H9 (cell line): Measurements from ENCODE around the gene CACNA2D3. TPM values are rescaled to one million over a fixed set of nuclear protein-coding genes. Genes with fewer than 3 reads are reported as not detected.

ENCODE experiments used
- DNase-seq: peaks from one replicate; pipeline ENCODE4 v3.0.0-alpha.2; 2017
- H2AFZ ChIP-seq: one replicate; pipeline ENCODE4 v1.6.1; 2013; ENCODE audit warnings: mild to moderate bottlenecking, low read length, control low read depth, moderate library complexity
- H2AK5ac ChIP-seq: 2 replicates; pipeline ENCODE4 v1.6.1; 2013; ENCODE audit warnings: low read length, control low read depth, mixed read lengths; ENCODE audit not compliant: insufficient read length
- H2BK120ac ChIP-seq: one replicate; pipeline ENCODE4 v1.6.1; 2013; ENCODE audit warnings: low read depth, mild to moderate bottlenecking, low read length, control low read depth, inconsistent platforms; ENCODE audit not compliant: poor library complexity, severe bottlenecking
- H2BK12ac ChIP-seq: 2 replicates; pipeline ENCODE4 v1.6.1; 2013; ENCODE audit warnings: low read length, control low read depth, mixed read lengths, low read depth; ENCODE audit not compliant: insufficient read length
- H2BK15ac ChIP-seq: 2 replicates; pipeline ENCODE4 v1.6.1; 2013; ENCODE audit warnings: low read depth, low read length, control low read depth
- H2BK20ac ChIP-seq: one replicate; pipeline ENCODE4 v1.6.1; 2013; ENCODE audit warnings: low read depth, mild to moderate bottlenecking, low read length, control low read depth, inconsistent platforms; ENCODE audit not compliant: poor library complexity, severe bottlenecking
- H2BK5ac ChIP-seq: 2 replicates; pipeline ENCODE4 v1.6.1; 2013; ENCODE audit warnings: low read length, control low read depth, mixed read lengths; ENCODE audit not compliant: insufficient read length
- H3K14ac ChIP-seq: 2 replicates; pipeline ENCODE4 v1.6.1; 2013; ENCODE audit warnings: low read length, control low read depth; ENCODE audit not compliant: insufficient read depth
- H3K18ac ChIP-seq: 2 replicates; pipeline ENCODE4 v1.6.1; 2013; ENCODE audit warnings: low read depth, mild to moderate bottlenecking, mixed read lengths, low read length, control low read depth; ENCODE audit not compliant: insufficient read length
- H3K23ac ChIP-seq: 2 replicates; pipeline ENCODE4 v1.6.1; 2013; ENCODE audit warnings: low read length, control low read depth, mixed read lengths, low read depth; ENCODE audit not compliant: insufficient read length
- H3K23me2 ChIP-seq: 2 replicates; pipeline ENCODE4 v1.6.1; 2013; ENCODE audit warnings: low read depth, mild to moderate bottlenecking, mixed read lengths, low read length, control low read depth; ENCODE audit not compliant: insufficient read length, poor library complexity, severe bottlenecking
- H3K27ac ChIP-seq: 2 replicates; pipeline ENCODE4 v1.5.1; 2013; ENCODE audit warnings: low read length, control low read depth, mixed read lengths, low read depth; ENCODE audit not compliant: insufficient read length
- H3K27me3 ChIP-seq: 2 replicates; pipeline ENCODE4 v1.6.1; 2013; ENCODE audit warnings: low read length, control low read depth, inconsistent platforms; ENCODE audit not compliant: insufficient read depth
- H3K4ac ChIP-seq: 2 replicates; pipeline ENCODE4 v1.6.1; 2013; ENCODE audit warnings: low read depth, mild to moderate bottlenecking, control low read depth, inconsistent platforms, low read length, moderate library complexity
- H3K4me1 ChIP-seq: 2 replicates; pipeline ENCODE4 v1.6.1; 2013; ENCODE audit warnings: low read length, control low read depth, inconsistent platforms; ENCODE audit not compliant: insufficient read depth
- H3K4me2 ChIP-seq: 2 replicates; pipeline ENCODE4 v1.6.1; 2013; ENCODE audit warnings: low read length, control low read depth, mixed read lengths; ENCODE audit not compliant: insufficient read length, insufficient read depth
- H3K56ac ChIP-seq: 2 replicates; pipeline ENCODE4 v1.6.1; 2013; ENCODE audit warnings: low read depth, mild to moderate bottlenecking, mixed read lengths, low read length, control low read depth; ENCODE audit not compliant: insufficient read length
- H3K79me1 ChIP-seq: 2 replicates; pipeline ENCODE4 v1.6.1; 2013; ENCODE audit warnings: low read depth, mild to moderate bottlenecking, moderate library complexity, low read length, control low read depth, inconsistent platforms; ENCODE audit not compliant: insufficient read depth, poor library complexity, severe bottlenecking
- H3K79me2 ChIP-seq: 2 replicates; pipeline ENCODE4 v1.6.1; 2013; ENCODE audit warnings: low read length, control low read depth, inconsistent platforms; ENCODE audit not compliant: insufficient read depth
- H3K9ac ChIP-seq: 2 replicates; pipeline ENCODE4 v1.6.1; 2013; ENCODE audit warnings: low read length, control low read depth, mixed read lengths; ENCODE audit not compliant: insufficient read length; ENCODE audit errors: extremely low read depth
- H3K9me3 ChIP-seq: one replicate; pipeline ENCODE4 v1.6.1; 2013; ENCODE audit warnings: low read depth, low read length, inconsistent platforms; ENCODE audit not compliant: control insufficient read depth
- H3T11ph ChIP-seq: one replicate; pipeline ENCODE4 v1.6.1; 2013; ENCODE audit warnings: mild to moderate bottlenecking, low read length, control low read depth, inconsistent platforms
- H4K20me1 ChIP-seq: one replicate; pipeline ENCODE4 v1.6.1; 2013; ENCODE audit not compliant: control insufficient read depth, insufficient read length, insufficient read depth
- H4K5ac ChIP-seq: 2 replicates; pipeline ENCODE4 v1.6.1; 2013; ENCODE audit warnings: low read depth, mild to moderate bottlenecking, mixed read lengths, low read length, control low read depth; ENCODE audit not compliant: insufficient read length
- H4K8ac ChIP-seq: replicated peaks from 2 replicates; pipeline ENCODE4 v1.6.1; 2013; ENCODE audit warnings: low read length, control low read depth, mixed read lengths, low read depth; ENCODE audit not compliant: insufficient read length
- H4K91ac ChIP-seq: 2 replicates; pipeline ENCODE4 v1.6.1; 2013; ENCODE audit warnings: low read depth, mild to moderate bottlenecking, moderate library complexity, mixed read lengths, low read length, control low read depth; ENCODE audit not compliant: insufficient read length
- H3K27ac Mint-ChIP-seq, 3 experiments: 2 replicates in 2 of 3; 3 replicates in 1 of 3; pipeline ENCODE4 v1.8.0; 2020 to 2021; ENCODE audit warnings: mixed read lengths in 3 of 3, mild to moderate bottlenecking in 1 of 3, moderate library complexity in 1 of 3
- H3K27me3 Mint-ChIP-seq: 2 replicates; pipeline ENCODE4 v1.8.0; 2021; ENCODE audit warnings: low read depth, mild to moderate bottlenecking, moderate library complexity, mixed read lengths
- H3K36me3 Mint-ChIP-seq, 3 experiments: 2 replicates in 2 of 3; 3 replicates in 1 of 3; pipeline ENCODE4 v1.8.0; 2020 to 2021; ENCODE audit warnings: low read depth in 3 of 3, mixed read lengths in 3 of 3; ENCODE audit not compliant: insufficient read depth in 1 of 3
- H3K4me1 Mint-ChIP-seq, 2 experiments: 2 replicates each; pipeline ENCODE4 v1.8.0; 2020; ENCODE audit warnings: mixed read lengths in 2 of 2
- H3K4me3 Mint-ChIP-seq, 2 experiments: 2 replicates in 1 of 2; 3 replicates in 1 of 2; pipeline ENCODE4 v1.8.0; 2020 to 2021; ENCODE audit warnings: mild to moderate bottlenecking in 2 of 2, mixed read lengths in 2 of 2, moderate library complexity in 1 of 2
- H3K9me3 Mint-ChIP-seq, 2 experiments: 2 replicates in 1 of 2; 3 replicates in 1 of 2; pipeline ENCODE4 v1.8.0; 2020; ENCODE audit warnings: mild to moderate bottlenecking in 2 of 2, mixed read lengths in 2 of 2, moderate library complexity in 1 of 2
- CTCF ChIP-seq: fragments of 200-600 bp; sonication (generic); conservative IDR thresholded peaks from 3 replicates; pipeline ENCODE4 v1.8.0; 2021; ENCODE audit warnings: antibody characterized with exemption, mild to moderate bottlenecking
- WGBS: extraction: QIAGEN DNeasy Blood & Tissue Kit; methylation state at CpG from one replicate; pipeline ENCODE4 v1.1.7; 2013; ENCODE audit warnings: missing lambda C conversion rate, low lambda C conversion rate, mixed read lengths; ENCODE audit not compliant: insufficient read length; ENCODE audit errors: extremely low coverage; 5-methylcytosine and 5-hydroxymethylcytosine counted together
- total RNA-seq: library from RNA; stranded (reverse); gene quantifications from 2 replicates; pipeline ENCODE4 v1.2.1, GENCODE V29; 2021

CACNA2D3 gene
- total RNA-seq, 1 experiment from 2014 or later, result 3.2 TPM

GRCh38 chr3:54484334-54484733, 362.0 kb downstream of the CACNA2D3 start:
- no peak overlapping the region for H3K4ac ChIP-seq
- Mint-ChIP-seq H3K9me3 (no peaks in the 10 kb centered on the region), H3K36me3 (no peaks in the 10 kb centered on the region; a peak in 1 of 7 replicates), H3K27me3 (no peaks in the 10 kb centered on the region; the same call in 1 of the 2 replicates), H3K4me1 (0 out of 4 replicates have a peak, but pooled peaks cover 5% of the 10 kb centered on the region in 2 experiments), H3K4me3 (no peak overlapping the region), H3K27ac (no peak overlapping the region)
- H3K27me3 ChIP-seq, result no peaks in the 10 kb centered on the region
- no peak overlapping the region for H2BK15ac ChIP-seq
- H2AFZ ChIP-seq, result no peak overlapping the region
- WGBS, result no CpG with 5 or more reads among the region's 6 CpGs
- H3K4me1 ChIP-seq, result no peaks in the 10 kb centered on the region
- H4K8ac ChIP-seq, result no peak overlapping the region
- no peak overlapping the region for H2BK12ac ChIP-seq
- no peak overlapping the region for H3K23ac ChIP-seq
- H3K79me2 ChIP-seq, result no peaks in the 10 kb centered on the region
- H4K5ac ChIP-seq, result no peak overlapping the region
- H3T11ph ChIP-seq, result no peak overlapping the region
- H3K18ac ChIP-seq, result no peak overlapping the region
- TF ChIP-seq CTCF, result no peak
- H3K79me1 ChIP-seq, result no peaks in the 10 kb centered on the region
- no peak overlapping the region for H3K56ac ChIP-seq
- no peak overlapping the region for H2BK120ac ChIP-seq
- H2AK5ac ChIP-seq, result no peak overlapping the region
- H2BK5ac ChIP-seq, result no peak overlapping the region
- H3K23me2 ChIP-seq, result no peaks in the 10 kb centered on the region
- no peak overlapping the region for H2BK20ac ChIP-seq
- H4K20me1 ChIP-seq, result no peaks in the 10 kb centered on the region
- H3K9me3 ChIP-seq, result no peaks in the 10 kb centered on the region
- no peak overlapping the region for H3K9ac ChIP-seq
- H3K27ac ChIP-seq, result no peak overlapping the region
- no peak for DNase-seq
- H3K14ac ChIP-seq, result no peak overlapping the region
- no peak overlapping the region for H4K91ac ChIP-seq
- H3K4me2 ChIP-seq, result no peak overlapping the region
